Upper lobe of left lung (tissue), 4 donors: ENCODE results near the gene TTBK2.

Experiments used
- EP300 ChIP-seq, 4 donors: sonication (generic); formaldehyde crosslinking; IDR thresholded peaks; one replicate each; pipeline ENCODE4 v1.5.1; 2017; ENCODE audit warnings: antibody characterized with exemption in 4 of 4, control low read depth in 2 of 4
- TF ChIP-seq, protein P1 (sequence below), 6 experiments: fragments of 450-650 bp in 4 of 6; fragments of 200-600 bp in 2 of 6; sonication (generic) in 2 of 6; IDR thresholded peaks; one replicate each; pipeline ENCODE4 v1.5.1; 2016 to 2019; ENCODE audit warnings: antibody characterized with exemption in 6 of 6

DNA sequence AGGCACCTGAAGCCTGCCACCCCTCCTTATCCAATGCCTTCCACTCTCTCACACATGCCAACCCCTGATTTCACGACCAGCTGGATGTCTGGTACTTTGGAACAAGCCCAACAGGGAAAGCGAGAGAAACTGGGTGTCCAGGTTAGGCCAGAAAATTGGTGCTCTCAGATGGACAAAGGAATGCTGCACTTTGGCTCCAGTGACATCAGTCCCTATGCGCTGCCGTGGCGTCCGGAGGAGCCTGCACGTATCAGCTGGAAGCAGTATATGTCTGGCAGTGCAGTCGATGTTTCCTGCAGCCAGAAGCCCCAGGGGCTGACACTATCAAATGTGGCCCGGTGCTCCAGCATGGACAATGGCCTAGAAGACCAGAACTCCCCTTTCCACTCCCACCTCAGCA lies 228.8 kb downstream of the TTBK2 start:
- TF ChIP-seq, protein P1, sequence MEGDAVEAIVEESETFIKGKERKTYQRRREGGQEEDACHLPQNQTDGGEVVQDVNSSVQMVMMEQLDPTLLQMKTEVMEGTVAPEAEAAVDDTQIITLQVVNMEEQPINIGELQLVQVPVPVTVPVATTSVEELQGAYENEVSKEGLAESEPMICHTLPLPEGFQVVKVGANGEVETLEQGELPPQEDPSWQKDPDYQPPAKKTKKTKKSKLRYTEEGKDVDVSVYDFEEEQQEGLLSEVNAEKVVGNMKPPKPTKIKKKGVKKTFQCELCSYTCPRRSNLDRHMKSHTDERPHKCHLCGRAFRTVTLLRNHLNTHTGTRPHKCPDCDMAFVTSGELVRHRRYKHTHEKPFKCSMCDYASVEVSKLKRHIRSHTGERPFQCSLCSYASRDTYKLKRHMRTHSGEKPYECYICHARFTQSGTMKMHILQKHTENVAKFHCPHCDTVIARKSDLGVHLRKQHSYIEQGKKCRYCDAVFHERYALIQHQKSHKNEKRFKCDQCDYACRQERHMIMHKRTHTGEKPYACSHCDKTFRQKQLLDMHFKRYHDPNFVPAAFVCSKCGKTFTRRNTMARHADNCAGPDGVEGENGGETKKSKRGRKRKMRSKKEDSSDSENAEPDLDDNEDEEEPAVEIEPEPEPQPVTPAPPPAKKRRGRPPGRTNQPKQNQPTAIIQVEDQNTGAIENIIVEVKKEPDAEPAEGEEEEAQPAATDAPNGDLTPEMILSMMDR (IDR thresholded peaks at IDR 0.05) = no peak
- TF ChIP-seq EP300 (IDR thresholded peaks at IDR 0.05) = no peak
